Caco-2 (cell line): Measurements from ENCODE around the gene HOXC10. TPM values are rescaled to one million over a fixed set of nuclear protein-coding genes. Genes with fewer than 3 reads are reported as not detected.

Source experiments
- BruUV-seq: library from RNA; stranded (reverse); fragments of 400-500 nt; replicated peaks from 2 replicates; lab custom pipeline; 2021; lab: Mats Ljungman, UMichigan
- CTCF ChIA-PET: fragments of 300-600 bp; sonication (Branson Sonifier 250); formaldehyde crosslinking; loops from one replicate; lab custom pipeline; 2022; ENCODE audit warnings: antibody characterized with exemption; lab: Charles Lee
- POLR2A ChIA-PET: fragments of 300-600 bp; sonication (Branson Sonifier 250); formaldehyde crosslinking; loops from one replicate; lab custom pipeline; 2022; ENCODE audit warnings: antibody characterized with exemption; lab: Charles Lee
- DNase-seq, 2 experiments: peaks; one replicate each; pipeline versions ENCODE4 v3.0.0 to v3.0.0-alpha.2; 2020 to 2022
- H3K27me3 ChIP-seq: replicated peaks from 2 replicates; pipeline ENCODE4 v1.6.0; 2011; ENCODE audit warnings: low read length; ENCODE audit not compliant: control insufficient read depth, insufficient read depth
- H3K36me3 ChIP-seq: 2 replicates; pipeline ENCODE4 v1.5.1; 2011; ENCODE audit warnings: low read length; ENCODE audit not compliant: control insufficient read depth, insufficient read depth
- H3K4me1 ChIP-seq: fragments of 250-450 bp; sonication (Bioruptor Pico); 2 replicates; pipeline ENCODE4 v1.5.1; 2020; ENCODE audit warnings: mild to moderate bottlenecking
- H3K4me3 ChIP-seq: 2 replicates; pipeline ENCODE4 v1.5.1; 2011; ENCODE audit warnings: low read depth, mild to moderate bottlenecking, control low read depth, low read length
- H3K9me3 ChIP-seq: fragments of 250-450 bp; sonication (Bioruptor Pico); 2 replicates; pipeline ENCODE4 v1.5.1; 2020; ENCODE audit warnings: mild to moderate bottlenecking, moderate library complexity
- H3K27ac Mint-ChIP-seq: one replicate; pipeline ENCODE4 v1.8.0; 2022; ENCODE audit warnings: mixed read lengths; ENCODE audit not compliant: unreplicated experiment
- H3K27me3 Mint-ChIP-seq: one replicate; pipeline ENCODE4 v1.8.0; 2022; ENCODE audit warnings: mixed read lengths; ENCODE audit not compliant: insufficient read depth, unreplicated experiment
- H3K36me3 Mint-ChIP-seq: one replicate; pipeline ENCODE4 v1.8.0; 2022; ENCODE audit warnings: mild to moderate bottlenecking, mixed read lengths; ENCODE audit not compliant: insufficient read depth, unreplicated experiment
- H3K4me1 Mint-ChIP-seq: one replicate; pipeline ENCODE4 v1.8.0; 2022; ENCODE audit warnings: low read depth, mixed read lengths; ENCODE audit not compliant: unreplicated experiment
- H3K4me3 Mint-ChIP-seq: one replicate; pipeline ENCODE4 v1.8.0; 2022; ENCODE audit warnings: mild to moderate bottlenecking, moderate library complexity, mixed read lengths; ENCODE audit not compliant: unreplicated experiment
- H3K9me3 Mint-ChIP-seq: one replicate; pipeline ENCODE4 v1.8.0; 2022; ENCODE audit warnings: mixed read lengths; ENCODE audit not compliant: unreplicated experiment
- CTCF ChIP-seq, 2 experiments: fragments of 200-600 bp in 1 of 2; IDR thresholded peaks; 1 replicate in 1 of 2; 2 replicates in 1 of 2; pipeline versions ENCODE4 v1.5.1 to v1.8.0; 2011 to 2022; ENCODE audit warnings: antibody characterized with exemption in 1 of 2, control low read depth in 1 of 2, inconsistent platforms in 1 of 2, low read depth in 1 of 2, low read length in 1 of 2, mild to moderate bottlenecking in 1 of 2, moderate library complexity in 1 of 2; ENCODE audit not compliant: insufficient read depth in 1 of 2, severe bottlenecking in 1 of 2, unreplicated experiment in 1 of 2
- intact Hi-C: fragments of 100-400 bp; cut with micrococcal nuclease; formaldehyde crosslinking; loops from one replicate; pipeline ENCODE4 v1.10.0; 2022; ENCODE audit not compliant: unreplicated experiment
- total RNA-seq: library from RNA; stranded (reverse); gene quantifications from 2 replicates; pipeline ENCODE4 v1.2.3, GENCODE V29; 2022

Gene HOXC10
- total RNA-seq, 1 experiment from 2014 or later, result 4.0 TPM

- no peaks in the 10 kb centered on the region for H3K27me3 Mint-ChIP-seq
- ChIA-PET CTCF (no interaction called here), POLR2A (no interaction called here)
- no peak overlapping the region for H3K4me3 Mint-ChIP-seq
- no peaks in the 10 kb centered on the region for H3K9me3 Mint-ChIP-seq
- H3K36me3 Mint-ChIP-seq, result no peaks in the 10 kb centered on the region
- no peak overlapping the region for H3K4me3 ChIP-seq
- BruUV-seq, result no TSS peak
- H3K4me1 ChIP-seq, result peaks cover 15% of the 10 kb centered on the region
- no peak for TF ChIP-seq CTCF (IDR thresholded peaks at IDR 0.05; ENCODE audit: insufficient read depth in 1 of 2, low read depth in 1 of 2, low read length in 1 of 2, severe bottlenecking in 1 of 2, unreplicated experiment in 1 of 2)
- H3K27me3 ChIP-seq, result no peaks in the 10 kb centered on the region
- intact Hi-C loops, result no loop called here
- peaks cover 6% of the 10 kb centered on the region for H3K4me1 Mint-ChIP-seq
- no peaks in the 10 kb centered on the region for H3K36me3 ChIP-seq
- no peak overlapping the region for H3K27ac Mint-ChIP-seq
- no peak for DNase-seq
- no peaks in the 10 kb centered on the region for H3K9me3 ChIP-seq
Measured at GRCh38 chr12:53959314-53959713, 25.6 kb upstream of the HOXC10 start.

- Histone ChIP-seq H3K4me3 (no peak overlapping the region), H3K9me3 (no peaks in the 10 kb centered on the region), H3K36me3 (no peaks in the 10 kb centered on the region), H3K4me1 (peaks cover 10% of the 10 kb centered on the region; the same call in 1 of the 2 replicates), H3K27me3 (no peaks in the 10 kb centered on the region)
- DNase-seq, result no peak
- BruUV-seq, result no TSS peak
- ChIA-PET POLR2A (no interaction called here), CTCF (no interaction called here)
- TF ChIP-seq CTCF (IDR thresholded peaks at IDR 0.05; ENCODE audit: insufficient read depth in 1 of 2, low read depth in 1 of 2, low read length in 1 of 2, severe bottlenecking in 1 of 2, unreplicated experiment in 1 of 2), result no peak
- H3K4me1 Mint-ChIP-seq, result peaks cover 11% of the 10 kb centered on the region
- no peaks in the 10 kb centered on the region for H3K9me3 Mint-ChIP-seq
- H3K27ac Mint-ChIP-seq, result no peak overlapping the region
- no peaks in the 10 kb centered on the region for H3K27me3 Mint-ChIP-seq
- H3K4me3 Mint-ChIP-seq, result no peak overlapping the region
- intact Hi-C loops, result no loop called here
- H3K36me3 Mint-ChIP-seq, result no peaks in the 10 kb centered on the region
Measured at GRCh38 chr12:53960187-53961024, 24.5 kb upstream of the HOXC10 start.

GRCh38 chr12:53961025-53961761, 23.8 kb upstream of the HOXC10 start:
- ChIA-PET CTCF (no interaction called here), POLR2A (no interaction called here)
- Mint-ChIP-seq H3K4me1 (peaks cover 15% of the 10 kb centered on the region), H3K9me3 (no peaks in the 10 kb centered on the region), H3K27ac (no peak overlapping the region), H3K27me3 (no peaks in the 10 kb centered on the region), H3K4me3 (no peak overlapping the region), H3K36me3 (no peaks in the 10 kb centered on the region)
- intact Hi-C loops, result no loop called here
- no peak for TF ChIP-seq CTCF (IDR thresholded peaks at IDR 0.05; ENCODE audit: insufficient read depth in 1 of 2, low read depth in 1 of 2, low read length in 1 of 2, severe bottlenecking in 1 of 2, unreplicated experiment in 1 of 2)
- BruUV-seq, result no TSS peak
- Histone ChIP-seq H3K4me3 (no peak overlapping the region), H3K4me1 (0 out of 2 replicates have a peak, but pooled peaks cover 5% of the 10 kb centered on the region), H3K27me3 (no peaks in the 10 kb centered on the region), H3K9me3 (no peaks in the 10 kb centered on the region), H3K36me3 (no peaks in the 10 kb centered on the region)
- no peak for DNase-seq
